GM20000 (cell line): ENCODE measurements around the gene GABRB1.

Experiments used
- DNase-seq: peaks from one replicate; pipeline ENCODE4 v3.0.0; 2012; ENCODE audit warnings: low spot score
- TF ChIP-seq, protein P1 (sequence below): IDR thresholded peaks from 2 replicates; pipeline ENCODE4 v1.5.1; 2012; ENCODE audit warnings: mild to moderate bottlenecking, control low read depth; ENCODE audit errors: extremely low read depth, missing control alignments

The GABRB1 gene

GRCh38 chr4:47184083-47184482, 152.7 kb downstream of the GABRB1 start:
- DNase-seq: no peak
- TF ChIP-seq, protein P1, sequence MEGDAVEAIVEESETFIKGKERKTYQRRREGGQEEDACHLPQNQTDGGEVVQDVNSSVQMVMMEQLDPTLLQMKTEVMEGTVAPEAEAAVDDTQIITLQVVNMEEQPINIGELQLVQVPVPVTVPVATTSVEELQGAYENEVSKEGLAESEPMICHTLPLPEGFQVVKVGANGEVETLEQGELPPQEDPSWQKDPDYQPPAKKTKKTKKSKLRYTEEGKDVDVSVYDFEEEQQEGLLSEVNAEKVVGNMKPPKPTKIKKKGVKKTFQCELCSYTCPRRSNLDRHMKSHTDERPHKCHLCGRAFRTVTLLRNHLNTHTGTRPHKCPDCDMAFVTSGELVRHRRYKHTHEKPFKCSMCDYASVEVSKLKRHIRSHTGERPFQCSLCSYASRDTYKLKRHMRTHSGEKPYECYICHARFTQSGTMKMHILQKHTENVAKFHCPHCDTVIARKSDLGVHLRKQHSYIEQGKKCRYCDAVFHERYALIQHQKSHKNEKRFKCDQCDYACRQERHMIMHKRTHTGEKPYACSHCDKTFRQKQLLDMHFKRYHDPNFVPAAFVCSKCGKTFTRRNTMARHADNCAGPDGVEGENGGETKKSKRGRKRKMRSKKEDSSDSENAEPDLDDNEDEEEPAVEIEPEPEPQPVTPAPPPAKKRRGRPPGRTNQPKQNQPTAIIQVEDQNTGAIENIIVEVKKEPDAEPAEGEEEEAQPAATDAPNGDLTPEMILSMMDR: no peak

GRCh38 chr4:47185761-47186160, 154.4 kb downstream of the GABRB1 start:
- TF ChIP-seq, protein P1: no peak
- DNase-seq: no peak

DNA sequence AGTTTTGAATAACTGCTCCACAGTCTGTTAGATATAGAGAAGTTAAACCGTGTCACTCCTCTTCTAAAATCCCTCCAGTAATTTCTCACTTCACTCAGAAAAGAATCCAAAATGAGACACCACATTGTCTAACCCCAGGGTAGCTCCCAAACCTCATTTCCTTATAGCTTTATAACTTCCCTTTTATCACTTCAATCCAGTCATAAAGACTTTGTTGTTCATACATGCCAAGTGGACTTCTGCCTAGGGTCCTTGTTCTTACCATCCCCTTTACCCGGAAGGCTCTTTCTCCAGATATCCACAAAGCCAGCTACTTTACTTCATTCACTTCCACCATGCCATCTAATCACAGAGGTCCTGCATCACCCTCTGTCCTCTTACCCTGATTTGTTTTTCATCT, 156.2 kb downstream of the GABRB1 start:
- no peak for DNase-seq
- TF ChIP-seq, protein P1: no peak

- no peak for DNase-seq
- TF ChIP-seq, protein P1: no peak
Measured at GRCh38 chr4:47193179-47193578, 161.8 kb downstream of the GABRB1 start.

DNA sequence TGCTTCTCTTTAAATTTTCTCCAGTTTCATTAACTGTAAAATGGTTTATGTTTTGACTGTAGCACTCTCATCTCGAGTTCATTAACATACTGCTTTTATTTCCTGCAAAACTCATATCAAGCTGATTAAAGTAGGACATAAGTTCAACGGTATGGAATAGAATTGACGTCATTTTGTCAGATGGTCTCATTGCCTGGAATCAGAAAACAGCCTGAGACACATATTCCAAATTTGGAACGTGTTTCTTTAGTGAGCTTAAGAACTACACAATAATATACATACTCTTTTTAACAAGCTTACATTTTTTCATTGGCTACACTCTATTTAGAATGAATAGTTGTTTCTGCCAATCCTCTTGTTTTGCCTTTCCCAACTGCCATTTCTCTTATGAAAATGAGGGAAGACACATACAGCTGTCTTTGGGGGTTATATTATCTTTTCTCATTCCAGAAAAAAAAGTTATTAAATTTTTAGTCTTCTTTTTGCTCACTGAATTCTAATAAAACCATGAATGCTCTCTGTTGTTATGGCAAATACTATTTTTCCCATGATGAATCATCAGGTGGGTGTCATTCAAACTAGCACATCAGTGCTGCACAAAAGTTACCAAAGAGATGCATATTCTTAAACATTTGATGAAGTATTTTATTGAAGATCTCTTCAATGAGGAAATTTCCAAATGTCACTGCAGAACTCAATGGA, 162.8 kb downstream of the GABRB1 start:
- DNase-seq: no peak
- TF ChIP-seq, protein P1: no peak

- TF ChIP-seq, protein P1: no peak
- no peak for DNase-seq
Measured at GRCh38 chr4:47195706-47196105, 164.3 kb downstream of the GABRB1 start.

DNA sequence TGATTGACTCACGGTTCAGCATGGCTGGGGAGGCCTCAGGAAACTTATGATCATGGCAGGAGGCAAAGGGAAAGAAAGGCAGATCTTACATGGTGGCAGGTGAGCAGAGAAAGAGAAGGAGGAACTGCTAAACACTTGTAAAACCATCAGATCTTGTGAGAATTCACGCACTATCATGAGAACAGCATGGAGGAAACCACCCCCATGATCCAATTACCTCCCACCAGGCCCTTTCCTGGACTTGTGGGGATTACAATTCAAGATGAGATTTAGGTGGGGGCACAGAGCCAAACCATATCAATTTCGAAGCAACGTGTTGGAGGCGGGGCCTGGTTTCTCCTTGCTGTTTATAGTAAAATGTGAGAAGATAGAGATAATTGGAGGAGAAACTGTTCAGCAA, 167.4 kb downstream of the GABRB1 start:
- TF ChIP-seq, protein P1: no peak
- DNase-seq: no peak
